Measurements from ENCODE around the gene ADIPOR2. TPM values are rescaled to one million over a fixed set of nuclear protein-coding genes. Genes with fewer than 3 reads are reported as not detected.

Gene ADIPOR2
- total RNA-seq, 4 donors from 2014 or later, result 29.5 to 44.3 (median 37.1) TPM

- WGBS, 2 donors, result 14 to 26% methylated on average over 11 to 12 of the region's 12 CpGs
- TF ChIP-seq CTCF (IDR thresholded peaks at IDR 0.05), result no peak
- no peak for TF ChIP-seq POLR2A (IDR thresholded peaks at IDR 0.05)
- H3K4me3 ChIP-seq (ENCODE audit: low read depth, poor library complexity, severe bottlenecking), result no peak overlapping the region
- DNase-seq (ENCODE audit: low spot score in 2 of 2), result no peak
- intact Hi-C loops (cut with DNase I; ENCODE audit: low total_unique reads), result no loop called here
Observed at GRCh38 chr12:1821805-1822204, 130.9 kb downstream of the ADIPOR2 start.

- 68 to 70% methylated on average over 10 to 11 of the region's 11 CpGs for WGBS, 2 donors
- H3K4me3 ChIP-seq (ENCODE audit: low read depth, poor library complexity, severe bottlenecking), result no peak overlapping the region
- no peak for TF ChIP-seq CTCF (IDR thresholded peaks at IDR 0.05)
- no peak for TF ChIP-seq POLR2A (IDR thresholded peaks at IDR 0.05)
- DNase-seq (ENCODE audit: low spot score in 2 of 2), result no peak
- intact Hi-C loops (cut with DNase I; ENCODE audit: low total_unique reads), result no loop called here
Observed at GRCh38 chr12:1822699-1823098, 131.8 kb downstream of the ADIPOR2 start.

- TF ChIP-seq POLR2A (IDR thresholded peaks at IDR 0.05) (no peak), CTCF (IDR thresholded peaks at IDR 0.05) (no peak)
- intact Hi-C loops (cut with DNase I; ENCODE audit: low total_unique reads), result no loop called here
- 91 to 95% methylated on average over 10 of the region's 10 CpGs for WGBS, 2 donors
- no peak for DNase-seq (ENCODE audit: low spot score in 2 of 2)
- H3K4me3 ChIP-seq (ENCODE audit: low read depth, poor library complexity, severe bottlenecking), result no peak overlapping the region
Observed at GRCh38 chr12:1823237-1823636, 132.4 kb downstream of the ADIPOR2 start.

GRCh38 chr12:1825382-1826102, 134.7 kb downstream of the ADIPOR2 start:
- no peak for TF ChIP-seq POLR2A (IDR thresholded peaks at IDR 0.05)
- TF ChIP-seq CTCF (IDR thresholded peaks at IDR 0.05), result no peak
- 80% methylated on average over 14 of the region's 14 CpGs for WGBS, 2 donors
- H3K4me3 ChIP-seq (ENCODE audit: low read depth, poor library complexity, severe bottlenecking), result no peak overlapping the region
- DNase-seq (ENCODE audit: low spot score in 2 of 2), result no peak
- intact Hi-C loops (cut with DNase I; ENCODE audit: low total_unique reads), result no loop called here

- H3K4me3 ChIP-seq (ENCODE audit: low read depth, poor library complexity, severe bottlenecking), result no peak overlapping the region
- TF ChIP-seq CTCF (IDR thresholded peaks at IDR 0.05), result no peak
- TF ChIP-seq POLR2A (IDR thresholded peaks at IDR 0.05), result no peak
- WGBS, 2 donors, result 57 to 72% methylated on average over 10 to 12 of the region's 15 CpGs
- no peak for DNase-seq (ENCODE audit: low spot score in 2 of 2)
- intact Hi-C loops (cut with DNase I; ENCODE audit: low total_unique reads), result no loop called here
Observed at GRCh38 chr12:1826401-1826800, 135.5 kb downstream of the ADIPOR2 start.

Measured in lower leg skin (tissue), 4 donors.